Stimulated activated CD8-positive, alpha-beta memory T cell treated with anti-CD3 and anti-CD28 coated beads, Interleukin-12 subunit alpha, Interleukin-12 subunit beta, amount 100 ng/mL, for 24 hours (primary cell): Measurements from ENCODE around the gene LBH.

Experiments used
- DNase-seq: peaks from one replicate; pipeline ENCODE4 v3.0.0-alpha.2; 2020; ENCODE audit errors: extremely low read depth

The LBH gene

DNA sequence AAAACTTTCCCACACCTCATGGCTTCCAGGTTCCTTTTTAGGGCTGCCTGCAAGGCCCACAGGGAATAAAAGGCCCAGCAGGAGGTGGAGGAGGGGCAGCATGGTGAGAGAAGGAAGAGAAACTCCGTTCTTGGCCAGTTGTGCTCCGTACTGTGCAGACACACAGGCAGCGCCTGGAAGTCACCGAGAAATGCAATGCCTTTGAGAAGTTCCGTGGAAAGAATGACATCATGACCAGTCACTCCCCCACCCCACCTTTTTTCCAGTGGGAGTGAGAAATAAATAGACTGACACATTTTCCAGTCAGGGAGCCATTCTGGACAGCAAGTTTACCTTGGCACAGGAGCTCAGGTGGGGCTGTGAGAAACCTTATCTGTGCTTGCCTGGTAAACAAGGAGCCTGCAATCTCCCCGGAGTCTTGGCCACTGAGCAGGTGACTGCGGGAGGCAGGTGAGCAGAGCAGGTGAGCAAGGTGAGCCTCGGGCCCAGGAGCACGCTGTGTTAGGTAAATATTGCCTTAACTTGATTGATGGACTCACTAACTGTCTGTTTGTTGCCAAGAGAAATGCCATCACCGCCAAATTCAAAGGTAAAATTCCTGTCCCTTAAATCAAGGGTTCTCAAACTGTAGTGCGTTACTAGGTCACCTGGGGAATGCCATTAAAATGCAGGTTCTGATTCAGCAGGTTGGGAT lies 13.5 kb upstream of the LBH start:
- no peak for DNase-seq

DNA sequence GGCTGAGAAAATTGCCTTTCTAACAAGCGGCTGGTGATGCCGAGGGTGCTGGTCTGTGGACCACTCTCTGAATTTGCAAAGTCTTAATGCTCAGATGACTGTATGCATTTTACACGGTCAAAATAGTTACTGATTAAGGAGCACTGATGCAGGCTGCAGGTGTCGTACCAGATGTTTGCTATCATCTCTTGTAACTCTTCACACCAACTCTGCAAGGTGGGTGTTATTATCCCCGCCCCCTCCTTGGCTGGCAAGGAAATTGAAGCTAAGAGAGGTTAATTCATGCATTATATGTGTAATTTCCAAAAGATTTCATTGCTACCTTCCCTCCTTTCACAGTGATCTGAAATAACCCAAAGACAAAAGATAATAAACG lies 13.0 kb upstream of the LBH start:
- no peak for DNase-seq

DNA sequence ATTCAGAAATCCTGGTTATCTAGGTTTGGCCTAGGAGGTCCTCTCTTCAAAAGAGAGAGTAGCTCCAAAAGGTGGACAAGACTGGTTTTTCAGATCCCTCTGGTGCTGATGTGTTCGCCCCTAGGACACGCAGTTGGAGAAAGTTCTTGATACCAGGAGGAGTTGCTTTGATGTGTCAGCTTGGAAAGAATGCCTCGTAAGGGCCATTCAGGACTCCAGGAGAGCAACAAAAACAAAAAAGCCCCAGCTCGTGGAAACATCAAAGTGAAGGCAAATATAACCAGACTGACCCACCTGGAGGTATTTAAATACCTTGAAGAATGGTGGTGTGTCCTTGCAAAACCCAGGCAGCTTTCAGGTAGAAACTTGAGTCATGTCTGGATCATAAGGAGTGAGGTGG lies 12.5 kb upstream of the LBH start:
- no peak for DNase-seq

DNA sequence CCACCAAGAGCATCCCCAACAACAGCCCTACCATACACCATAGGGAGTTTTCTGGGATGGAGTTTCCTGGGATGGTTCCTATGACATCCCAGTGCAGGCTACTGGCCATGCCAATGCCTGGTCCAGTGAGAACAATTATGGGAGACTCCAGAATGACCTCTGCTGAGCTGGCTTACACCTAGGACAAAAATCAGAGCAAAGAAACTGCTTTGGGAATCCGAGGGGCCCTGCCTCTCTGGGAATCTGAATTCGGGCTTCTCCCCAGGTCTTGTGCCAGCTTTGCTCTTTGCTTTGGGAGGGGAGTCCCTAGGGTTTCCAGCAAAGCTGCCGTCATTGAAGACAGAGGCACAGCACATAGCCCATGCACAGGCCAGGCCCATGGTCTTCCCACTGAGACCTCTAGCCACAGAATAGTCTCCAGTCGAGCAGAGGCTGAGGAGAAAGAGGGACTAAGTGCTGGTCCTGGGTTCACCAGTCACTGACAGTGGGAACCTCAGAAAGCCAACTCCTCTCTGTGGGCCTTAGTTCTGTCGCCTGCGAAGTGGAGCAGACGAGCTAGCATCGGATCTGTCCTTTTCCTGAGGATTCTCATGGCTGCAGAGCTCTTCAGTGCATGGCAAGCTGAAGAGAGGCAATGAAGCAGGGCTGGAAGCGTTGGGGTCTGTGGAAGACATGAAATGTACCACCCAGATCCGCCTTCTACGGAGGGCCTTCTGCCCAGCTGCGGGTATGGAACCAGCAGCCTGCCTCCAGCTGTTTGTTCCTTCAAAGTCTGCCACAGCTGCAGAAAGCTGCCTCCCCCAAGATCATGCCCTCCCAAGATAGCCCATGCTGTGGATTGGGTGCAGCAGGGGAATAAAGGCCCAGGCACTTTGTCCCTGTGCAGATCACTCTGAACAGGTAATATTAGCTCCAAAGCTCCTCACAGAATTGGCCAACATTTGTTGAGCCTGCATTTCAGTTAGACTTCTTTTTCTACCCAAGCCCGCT lies 11.2 kb upstream of the LBH start:
- DNase-seq = no peak

DNA sequence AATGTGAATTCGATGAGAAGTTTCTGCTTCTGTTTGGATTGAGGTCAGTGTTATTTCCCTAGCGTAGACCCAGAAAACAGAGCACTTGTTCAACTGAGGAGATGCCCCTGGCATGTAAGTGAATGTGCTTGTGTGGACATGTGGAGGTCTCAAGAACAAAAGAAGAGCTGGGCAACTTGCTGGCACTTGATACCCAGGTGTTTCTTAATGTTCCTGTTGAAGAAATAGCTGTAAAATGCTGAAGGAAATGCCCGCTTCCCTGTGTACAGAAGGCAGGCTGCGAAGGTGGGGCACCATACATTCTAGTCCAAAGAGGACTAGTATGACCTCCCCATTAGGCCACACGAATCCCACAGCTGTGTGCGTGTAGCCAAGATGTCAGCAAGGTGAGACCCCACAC lies 9.8 kb upstream of the LBH start:
- no peak for DNase-seq

DNA sequence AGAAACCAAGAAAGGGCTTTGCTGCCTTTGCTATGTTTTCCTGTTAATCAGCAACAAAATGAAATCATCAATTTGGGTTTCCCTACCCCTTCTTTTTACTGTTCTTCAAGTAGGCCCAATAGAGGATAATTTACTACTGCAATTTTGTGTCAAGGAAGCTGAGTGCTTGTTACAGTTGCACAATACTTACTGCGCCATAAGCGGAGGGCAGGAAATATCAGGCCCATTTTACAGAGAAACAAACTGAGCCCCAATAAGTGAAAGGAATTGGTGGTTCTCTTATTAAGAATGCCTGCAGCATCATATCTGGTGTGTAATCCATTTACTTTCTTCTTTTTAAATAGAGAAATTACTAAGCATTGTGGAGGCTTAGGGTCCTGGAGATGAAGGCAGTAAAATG lies 9.3 kb upstream of the LBH start:
- no peak for DNase-seq

DNA sequence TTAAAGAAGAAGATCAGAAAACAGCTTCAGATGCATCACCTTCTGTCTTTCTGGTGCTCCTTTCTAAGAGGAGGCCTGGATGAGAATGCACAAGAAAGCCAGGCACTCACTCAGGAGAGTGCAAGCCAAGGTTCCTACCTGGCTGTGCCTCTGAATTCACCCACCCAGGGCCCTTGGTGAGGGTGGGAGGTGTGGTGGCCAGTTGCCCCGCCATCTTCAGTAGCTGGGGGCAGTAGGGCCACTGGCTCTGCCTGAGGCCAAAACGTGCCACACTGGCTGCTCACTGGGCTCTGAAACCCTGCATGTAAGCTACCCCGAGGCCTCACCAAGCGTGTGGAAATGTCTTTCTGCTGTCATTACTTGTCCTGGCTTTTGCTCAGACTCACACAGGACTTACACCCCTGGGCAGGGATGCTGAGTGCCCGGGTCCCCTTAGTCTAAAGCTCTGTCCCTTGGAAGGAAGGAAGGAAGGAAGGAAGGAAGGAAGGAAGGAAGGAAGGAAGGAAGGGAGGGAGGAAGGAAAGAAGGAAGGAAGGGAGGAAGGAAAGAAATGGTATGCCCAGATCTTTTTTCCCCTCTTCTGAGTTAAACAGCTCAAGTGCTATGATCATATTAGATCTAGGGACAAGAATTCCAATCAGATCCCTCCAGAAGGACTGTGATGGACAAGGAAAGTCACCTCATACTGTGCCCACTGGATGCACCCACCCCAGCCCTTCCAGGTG lies 8.5 kb upstream of the LBH start:
- DNase-seq = no peak

DNA sequence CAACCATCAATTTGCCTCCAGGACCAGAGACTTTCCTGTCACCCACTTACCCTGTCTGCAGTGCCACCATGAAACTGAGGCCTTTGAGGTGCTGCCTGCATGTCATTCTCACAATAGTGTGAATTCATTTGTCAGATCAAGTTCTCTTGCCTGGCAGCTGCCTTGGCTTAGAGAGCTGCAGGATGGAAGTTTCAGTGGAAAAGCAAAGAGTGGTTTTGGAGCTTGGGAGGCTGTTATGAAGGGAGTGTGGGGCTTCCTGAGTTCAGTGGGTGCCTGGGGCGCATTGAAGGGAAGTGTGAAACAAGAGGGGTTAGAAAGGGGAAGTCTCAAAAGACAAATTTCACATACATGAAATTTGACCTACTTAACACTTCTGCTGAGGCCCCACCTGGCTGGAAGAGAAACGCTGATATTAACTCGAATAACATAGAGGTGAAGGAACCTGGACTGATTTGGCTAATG lies 7.9 kb upstream of the LBH start:
- no peak for DNase-seq

DNA sequence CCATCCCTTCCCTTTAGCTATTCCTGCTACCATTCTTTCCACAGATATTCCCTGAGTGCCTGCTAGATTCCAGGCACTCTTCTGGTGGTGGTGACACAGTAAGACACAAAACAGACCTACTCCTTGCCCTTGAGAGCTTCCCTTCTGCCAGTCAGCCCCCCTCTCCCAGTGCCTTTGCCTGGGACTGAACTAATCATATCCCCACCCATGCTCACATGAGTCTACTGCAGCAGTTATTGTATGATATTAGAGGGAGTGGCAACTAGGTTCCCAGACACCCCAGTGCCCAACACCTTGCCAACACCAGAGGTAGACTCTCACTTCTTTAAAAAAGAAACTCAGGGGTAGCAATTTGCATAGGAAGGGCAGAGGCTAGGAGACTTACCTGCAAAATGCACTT lies 7.2 kb upstream of the LBH start:
- no peak for DNase-seq

DNA sequence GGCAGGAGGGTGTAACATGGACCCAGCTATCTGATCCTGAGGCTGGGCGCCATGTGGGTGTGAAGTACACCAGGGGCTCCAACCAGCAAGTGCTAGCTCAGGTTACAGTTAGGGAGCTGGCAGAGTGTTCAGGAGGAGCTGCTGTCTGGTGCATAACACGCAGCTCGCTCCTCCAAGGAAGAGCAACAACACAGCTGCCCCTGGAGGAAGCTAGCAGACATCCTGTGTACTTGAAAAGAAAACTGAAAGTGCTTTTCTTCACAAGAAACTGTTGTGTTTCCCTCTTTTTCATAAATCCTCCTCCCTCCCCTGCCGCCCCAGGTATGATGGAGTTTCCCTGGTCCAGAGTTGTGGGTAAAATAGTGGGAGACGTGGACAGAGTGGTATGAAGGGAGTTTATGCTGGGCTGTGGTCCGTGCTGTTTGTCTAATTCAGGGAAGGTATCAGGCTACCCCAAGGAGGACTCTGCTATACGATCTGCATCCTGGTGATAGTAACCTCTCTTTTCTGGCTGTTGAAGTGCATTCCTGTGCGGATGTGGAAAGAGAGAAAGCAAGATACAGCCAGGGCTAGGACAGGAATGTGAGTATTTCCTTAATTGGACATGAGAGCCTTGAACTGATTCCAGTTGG lies 6.1 kb upstream of the LBH start:
- no peak for DNase-seq

DNA sequence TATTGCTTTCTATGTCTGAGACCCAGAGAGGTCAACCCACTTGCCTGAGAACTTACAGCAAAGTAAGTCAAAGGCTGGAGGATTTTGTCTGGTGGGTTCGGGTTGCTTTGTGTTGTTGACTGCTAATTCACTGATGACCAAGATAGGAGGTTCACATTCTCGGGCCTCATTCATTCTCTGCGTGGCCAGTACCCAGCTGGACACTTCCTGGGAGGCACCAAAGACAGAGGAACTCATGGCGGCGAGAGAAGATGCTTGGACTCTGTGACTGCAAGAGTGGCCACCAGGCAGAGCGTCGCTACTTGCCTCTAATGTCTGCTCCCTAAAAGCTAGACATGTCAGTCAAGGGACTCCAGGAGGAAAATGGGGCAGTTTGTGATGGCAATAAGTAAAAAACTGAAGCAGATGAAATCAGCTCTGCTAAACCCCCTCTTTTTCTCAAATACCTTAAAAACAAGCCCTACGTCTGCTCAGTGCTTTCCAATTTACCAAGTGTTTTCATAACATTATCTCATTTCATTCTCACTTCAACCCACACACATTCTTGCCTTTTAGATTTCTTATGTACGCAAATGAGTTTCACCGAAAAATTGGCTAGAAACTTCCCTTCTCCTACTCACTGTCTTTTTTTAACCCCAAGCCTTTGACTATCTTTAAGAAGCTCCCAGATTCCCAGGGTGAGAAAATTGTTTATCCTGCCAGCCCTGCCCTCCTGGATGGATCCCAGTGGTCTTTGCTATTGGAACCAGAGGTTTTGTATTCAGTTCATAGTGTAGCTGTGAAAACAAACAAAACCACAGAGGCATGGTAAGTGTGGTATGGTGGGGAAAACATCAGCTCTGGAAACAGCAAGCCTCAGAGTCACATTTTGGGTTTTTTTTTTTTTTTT lies 4.9 kb upstream of the LBH start:
- no peak for DNase-seq

DNA sequence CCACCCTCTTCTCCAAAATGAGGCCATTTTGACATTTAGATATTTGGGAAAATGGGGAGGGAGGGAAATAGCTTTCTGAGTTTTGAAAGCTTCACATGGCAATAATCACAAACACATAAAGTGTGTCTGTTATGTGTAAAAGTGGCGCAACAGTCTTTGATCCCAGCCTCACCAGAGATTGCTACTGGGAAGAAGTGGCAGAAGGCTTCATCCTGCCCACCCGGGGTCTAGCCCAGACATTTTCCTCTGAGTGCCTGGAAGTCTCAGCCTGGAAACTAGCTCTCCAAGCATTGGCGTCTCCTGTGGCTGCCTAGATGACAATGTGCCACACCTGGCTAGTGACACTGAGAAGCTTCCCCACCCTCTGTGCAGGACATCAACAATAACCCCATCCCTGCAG lies 1.7 kb upstream of the LBH start:
- DNase-seq = no peak

DNA sequence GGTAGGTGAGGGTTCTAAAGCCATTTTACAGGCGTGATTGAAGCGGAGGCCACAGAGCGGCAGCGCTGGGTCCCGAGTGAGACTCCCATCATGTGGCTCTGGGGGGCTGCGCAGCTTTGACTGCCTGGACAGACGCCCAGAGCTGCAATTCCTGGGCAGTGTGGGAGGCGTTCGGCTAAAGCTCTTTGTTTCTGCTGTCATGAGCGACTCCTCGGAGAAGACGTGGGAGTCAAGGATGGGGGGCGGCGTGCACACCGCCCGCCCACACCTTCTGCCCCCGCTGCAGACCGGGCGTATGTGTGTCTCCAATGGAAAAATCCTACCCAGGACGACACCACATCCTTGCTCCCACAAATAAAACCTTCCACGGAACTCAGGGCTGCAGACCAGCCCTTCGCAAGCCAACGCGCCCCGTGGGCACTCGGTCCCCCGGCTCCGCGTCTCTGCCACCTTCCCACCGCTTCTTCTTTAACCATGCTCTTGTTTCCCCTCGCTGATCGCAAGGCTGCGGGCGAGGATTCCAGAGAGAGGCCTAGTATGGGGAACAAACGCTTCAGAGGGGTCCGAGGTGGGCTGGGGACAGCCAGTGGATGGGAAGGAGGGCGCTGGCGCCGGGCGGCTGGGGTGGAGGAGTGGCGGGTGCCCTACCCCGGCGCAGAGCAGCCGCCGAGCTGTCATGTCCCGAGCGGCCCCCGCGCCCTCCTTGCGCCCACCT lies 680 bp upstream of the LBH start:
- DNase-seq = no peak

DNA sequence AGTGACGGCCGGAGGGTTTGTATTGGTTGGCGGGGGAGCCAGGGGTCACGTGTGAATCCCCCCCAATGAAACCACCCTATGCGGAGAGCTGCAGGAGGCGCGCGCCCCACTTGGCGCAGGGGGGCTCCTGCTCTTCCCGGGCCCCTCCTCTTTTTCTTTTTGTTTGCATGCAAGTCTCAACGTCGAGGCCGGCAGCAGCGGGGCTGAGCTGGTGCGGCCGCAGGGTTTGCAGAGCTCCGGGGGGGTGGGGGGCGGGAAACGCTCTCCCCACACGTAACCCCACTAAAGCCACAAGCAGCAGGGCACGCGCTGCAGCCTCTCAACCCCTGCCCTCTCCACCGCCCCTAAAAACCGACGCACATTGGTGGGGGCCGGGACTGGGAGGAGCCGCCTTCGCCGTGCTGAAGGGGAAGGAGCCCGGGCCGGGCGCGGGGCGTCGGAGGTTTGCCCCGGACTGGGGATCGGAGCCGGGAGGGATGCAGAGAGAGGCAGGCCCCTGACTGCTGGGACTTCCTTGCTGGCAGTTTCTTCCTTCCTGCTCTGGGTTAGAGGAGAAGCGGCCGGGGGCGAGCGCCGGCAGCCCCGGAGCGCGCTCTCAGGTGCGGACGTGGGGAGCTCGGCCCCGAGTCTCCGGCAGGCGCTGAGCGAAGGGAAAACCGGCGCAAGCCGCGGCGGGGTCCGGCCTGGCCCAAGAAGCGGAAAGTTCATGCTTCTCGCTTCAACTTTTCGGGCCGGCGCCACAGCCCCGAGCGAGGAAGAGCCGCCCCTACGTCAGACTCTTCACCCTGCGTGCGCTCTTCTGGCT lies 864 bp downstream of the LBH start:
- no peak for DNase-seq

DNA sequence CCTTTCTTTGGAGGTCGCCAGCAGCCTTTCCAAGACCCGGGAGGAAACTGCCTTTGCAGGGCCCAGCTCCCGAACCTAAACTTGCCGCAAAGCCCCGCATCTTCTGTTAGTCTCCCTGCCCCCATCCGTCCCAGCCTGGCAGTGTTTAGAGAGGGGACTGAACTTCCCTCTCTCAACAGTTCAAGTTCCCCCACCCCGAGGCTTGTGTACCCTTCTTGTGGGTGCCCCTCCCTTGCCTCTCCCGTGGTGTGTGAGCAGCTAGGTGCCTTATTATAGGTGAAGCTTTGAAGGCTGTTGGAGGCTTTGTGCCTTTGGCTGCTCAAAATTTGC lies 1.4 kb downstream of the LBH start:
- DNase-seq = no peak

DNA sequence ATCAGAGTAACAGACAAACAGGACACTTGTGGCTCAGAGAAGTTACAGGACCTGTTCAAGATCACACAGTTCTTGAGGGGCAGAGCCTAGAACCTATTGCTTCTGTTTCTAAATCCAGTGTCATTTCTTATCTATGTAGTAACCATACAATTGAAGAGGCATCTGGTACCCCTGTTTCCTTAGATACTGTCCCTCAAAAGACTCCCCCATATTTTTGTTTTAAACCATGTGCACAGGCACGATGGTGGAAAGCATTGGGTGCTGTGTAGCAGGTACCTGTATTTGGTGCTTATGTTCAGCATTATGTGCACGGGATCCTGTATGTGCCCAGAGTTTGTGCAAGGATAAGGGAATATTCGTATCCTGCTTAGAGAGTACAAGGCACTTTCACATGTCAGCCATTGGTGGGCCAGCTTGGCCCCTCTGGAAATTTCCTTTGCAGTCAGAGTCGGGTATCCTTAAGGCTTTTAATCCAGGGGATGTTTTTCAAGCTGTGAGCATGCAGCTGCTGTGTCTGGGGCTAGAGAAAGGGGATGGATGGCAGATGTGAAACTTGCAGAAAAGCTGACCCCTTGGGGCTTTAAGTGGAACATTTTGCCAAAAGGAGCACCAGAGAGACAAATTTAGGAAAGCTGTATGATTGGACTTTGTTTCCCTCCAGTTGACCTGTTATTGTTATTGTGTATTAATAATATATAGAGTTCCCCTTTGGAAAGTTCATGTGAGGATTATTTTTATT lies 2.1 kb downstream of the LBH start:
- DNase-seq = no peak

DNA sequence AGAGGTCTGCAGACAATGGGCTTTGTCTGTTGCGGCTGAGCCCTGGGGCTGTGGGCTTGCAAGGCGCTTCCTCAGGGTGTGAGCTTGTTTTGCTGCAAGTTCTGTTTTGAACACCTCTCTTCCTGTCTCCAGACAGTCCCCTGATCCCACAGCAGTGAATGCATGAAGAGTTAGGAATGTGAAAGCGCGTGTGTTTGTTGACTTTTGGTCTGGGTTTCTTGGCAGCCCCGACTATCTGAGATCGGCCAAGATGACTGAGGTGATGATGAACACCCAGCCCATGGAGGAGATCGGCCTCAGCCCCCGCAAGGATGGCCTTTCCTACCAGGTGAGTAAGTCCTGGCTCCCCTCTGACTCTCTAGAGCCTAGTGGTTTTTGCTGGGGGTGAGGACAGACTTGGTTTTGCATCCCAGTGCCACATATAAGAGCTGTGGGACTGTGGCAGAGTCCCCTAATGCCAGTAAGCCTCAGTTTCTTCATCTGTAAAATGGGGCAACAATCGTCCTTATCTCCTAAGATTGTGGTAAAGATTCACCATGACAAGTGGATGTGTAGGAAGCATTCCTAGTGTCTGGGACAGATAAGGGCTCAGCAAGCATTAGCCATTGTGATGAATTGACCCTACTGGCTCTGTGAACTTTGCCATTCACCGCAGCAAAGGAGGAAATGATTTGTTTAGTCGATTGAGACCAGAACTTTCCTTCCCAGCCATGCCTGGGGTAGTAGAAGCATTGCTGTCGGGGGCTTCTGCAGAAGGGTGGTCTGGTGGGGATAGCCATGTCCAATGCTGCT lies 3.0 kb downstream of the LBH start:
- no peak for DNase-seq

DNA sequence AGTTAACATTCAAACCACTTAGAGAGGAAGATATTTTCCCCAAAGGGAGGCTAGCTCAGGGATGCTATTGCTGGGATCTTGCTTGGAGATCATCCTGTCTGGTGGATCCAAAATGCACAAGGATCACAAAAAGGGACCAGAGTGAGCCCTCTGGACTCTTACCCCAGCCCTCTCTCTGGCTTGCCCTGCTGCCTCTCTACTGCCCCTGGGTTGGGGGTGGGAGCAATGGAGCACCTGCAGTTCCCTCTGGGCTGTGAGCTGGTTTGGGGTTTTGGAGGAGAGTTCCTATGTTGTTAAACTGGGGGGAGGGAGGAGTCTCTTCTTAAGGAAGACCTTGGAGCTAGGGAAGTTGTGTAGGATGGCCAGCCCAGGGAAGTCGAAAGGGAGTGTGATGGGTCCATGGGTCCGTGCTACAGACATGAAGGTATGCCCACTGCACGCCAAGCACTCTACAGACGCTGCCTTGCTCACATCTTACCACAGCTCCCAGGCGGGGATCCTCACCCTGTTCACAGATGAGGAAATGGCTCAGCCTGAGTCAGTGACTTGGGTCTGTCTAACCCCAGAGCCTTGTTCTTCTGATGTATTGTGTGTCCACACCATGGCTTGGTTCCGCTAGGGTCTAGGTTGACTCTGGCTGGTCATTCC lies 3.8 kb downstream of the LBH start:
- DNase-seq = no peak
